Measurements from ENCODE around the gene LMLN.

Gene LMLN

GRCh38 chr3:198027045-198027798, 67.2 kb downstream of the LMLN start:
- no peaks in the 10 kb centered on the region for H3K9me3 Mint-ChIP-seq
- no peak overlapping the region for H3K27ac Mint-ChIP-seq
- H3K4me3 Mint-ChIP-seq = no peak overlapping the region
- no peaks in the 10 kb centered on the region for H3K27me3 Mint-ChIP-seq (ENCODE audit: low read depth)
- H3K4me1 Mint-ChIP-seq = peaks cover 20% of the 10 kb centered on the region
- TF ChIP-seq CTCF (IDR thresholded peaks at IDR 0.05; ENCODE audit: unreplicated experiment in 3 of 3) = no peak
- peaks cover 18% of the 10 kb centered on the region for H3K36me3 Mint-ChIP-seq (ENCODE audit: low read depth)

- Mint-ChIP-seq H3K27me3 (ENCODE audit: low read depth) (no peaks in the 10 kb centered on the region), H3K9me3 (no peaks in the 10 kb centered on the region), H3K36me3 (ENCODE audit: low read depth) (peaks cover 15% of the 10 kb centered on the region), H3K27ac (no peak overlapping the region), H3K4me1 (peaks cover 27% of the 10 kb centered on the region), H3K4me3 (no peak overlapping the region)
- TF ChIP-seq CTCF (IDR thresholded peaks at IDR 0.05; ENCODE audit: unreplicated experiment in 3 of 3) = no peak
Observed at GRCh38 chr3:198027799-198028390, 67.9 kb downstream of the LMLN start.

- Mint-ChIP-seq H3K4me1 (peaks cover 30% of the 10 kb centered on the region), H3K27ac (peak overlapping the region; percentile 20 to 65 (median 45)), H3K4me3 (no peak overlapping the region), H3K27me3 (ENCODE audit: low read depth) (no peaks in the 10 kb centered on the region), H3K9me3 (no peaks in the 10 kb centered on the region), H3K36me3 (ENCODE audit: low read depth) (peaks cover 15% of the 10 kb centered on the region)
- no peak for TF ChIP-seq CTCF (IDR thresholded peaks at IDR 0.05; ENCODE audit: unreplicated experiment in 3 of 3)
Observed at GRCh38 chr3:198028718-198029117, 68.7 kb downstream of the LMLN start.

GRCh38 chr3:198030125-198030524, 70.1 kb downstream of the LMLN start:
- Mint-ChIP-seq H3K27ac (no peak overlapping the region), H3K36me3 (ENCODE audit: low read depth) (peaks cover 15% of the 10 kb centered on the region), H3K4me3 (no peak overlapping the region), H3K27me3 (ENCODE audit: low read depth) (no peaks in the 10 kb centered on the region), H3K9me3 (no peaks in the 10 kb centered on the region), H3K4me1 (peaks cover 30% of the 10 kb centered on the region)
- TF ChIP-seq CTCF (IDR thresholded peaks at IDR 0.05; ENCODE audit: unreplicated experiment in 3 of 3) = no peak

- peaks cover 15% of the 10 kb centered on the region for H3K36me3 Mint-ChIP-seq (ENCODE audit: low read depth)
- H3K27me3 Mint-ChIP-seq (ENCODE audit: low read depth) = no peaks in the 10 kb centered on the region
- H3K4me1 Mint-ChIP-seq = peaks cover 30% of the 10 kb centered on the region
- TF ChIP-seq CTCF (IDR thresholded peaks at IDR 0.05; ENCODE audit: unreplicated experiment in 3 of 3) = no peak
- H3K27ac Mint-ChIP-seq = no peak overlapping the region
- H3K9me3 Mint-ChIP-seq = no peaks in the 10 kb centered on the region
- no peak overlapping the region for H3K4me3 Mint-ChIP-seq
Observed at GRCh38 chr3:198030726-198031125, 70.7 kb downstream of the LMLN start.
